ENCODE measurements around the gene GRB14. TPM values are rescaled to one million over a fixed set of nuclear protein-coding genes. Genes with fewer than 3 reads are reported as not detected.
"Not testable (repeated sequence)": the region's sequence is repeated elsewhere in the genome, so short reads cannot be mapped to it uniquely, and the experiment has no call there.

GRB14 gene
- total RNA-seq, 2 donors from 2014 or later = not detected

- no peaks in the 10 kb centered on the region for H3K36me3 Mint-ChIP-seq (ENCODE audit: insufficient read depth in 2 of 2)
Observed at GRCh38 chr2:164496421-164496820, 124.9 kb downstream of the GRB14 start.

GRCh38 chr2:164495491-164496223, 125.6 kb downstream of the GRB14 start:
- H3K4me3 Mint-ChIP-seq = no peak overlapping the region
- no peaks in the 10 kb centered on the region for H3K4me1 Mint-ChIP-seq (ENCODE audit: low read depth)

More at GRCh38 chr2:164496421-164496820, 124.9 kb downstream of the GRB14 start:
- DNase-seq = no peak
- H3K27me3 Mint-ChIP-seq (ENCODE audit: low read depth) = no peaks in the 10 kb centered on the region
- H3K4me1 Mint-ChIP-seq (ENCODE audit: low read depth) = no peaks in the 10 kb centered on the region
- H3K4me3 Mint-ChIP-seq = no peak overlapping the region
- no peak for ATAC-seq (replicated peaks in 1 of 2)
- no peak overlapping the region for H3K27ac Mint-ChIP-seq
- H3K9me3 Mint-ChIP-seq = no peaks in the 10 kb centered on the region

DNA sequence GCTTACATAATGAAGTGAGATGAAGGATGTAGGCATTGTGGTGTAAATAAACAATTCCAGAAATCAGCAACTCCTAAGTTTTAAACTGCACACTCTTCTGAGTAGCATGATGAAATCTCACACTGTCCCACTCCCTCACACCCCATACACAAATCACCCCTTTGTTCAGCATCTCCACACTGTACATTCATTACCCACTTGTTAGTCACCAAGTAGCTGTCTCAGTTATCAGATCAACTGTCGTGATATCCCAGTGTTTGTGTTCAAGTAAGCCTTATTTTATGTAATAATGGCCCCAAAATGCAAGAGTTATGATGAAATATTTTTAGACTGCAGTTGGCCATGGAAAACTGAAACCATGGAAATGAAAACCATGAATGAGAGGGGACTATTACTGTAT, 135.7 kb downstream of the GRB14 start:
- no peak for ATAC-seq (replicated peaks in 1 of 2)
- no peak overlapping the region for H3K27ac Mint-ChIP-seq
- peaks cover 0 to 2% of the 10 kb centered on the region in 2 donors for H3K9me3 Mint-ChIP-seq
- H3K4me3 Mint-ChIP-seq = no peak overlapping the region
- no peaks in the 10 kb centered on the region for H3K36me3 Mint-ChIP-seq (ENCODE audit: insufficient read depth in 2 of 2)
- DNase-seq = no peak
- no peaks in the 10 kb centered on the region for H3K27me3 Mint-ChIP-seq (ENCODE audit: low read depth)
- no peaks in the 10 kb centered on the region for H3K4me1 Mint-ChIP-seq (ENCODE audit: low read depth)

More at GRCh38 chr2:164495491-164496223, 125.6 kb downstream of the GRB14 start:
- no peak for DNase-seq
- ATAC-seq (replicated peaks in 1 of 2) = no peak
- H3K9me3 Mint-ChIP-seq = peaks cover 0 to 2% of the 10 kb centered on the region in 2 donors
- H3K27ac Mint-ChIP-seq = no peak overlapping the region
- no peaks in the 10 kb centered on the region for H3K27me3 Mint-ChIP-seq (ENCODE audit: low read depth)
- H3K36me3 Mint-ChIP-seq (ENCODE audit: insufficient read depth in 2 of 2) = no peaks in the 10 kb centered on the region

- H3K27ac Mint-ChIP-seq = no peak overlapping the region
- no peaks in the 10 kb centered on the region for H3K36me3 Mint-ChIP-seq (ENCODE audit: insufficient read depth in 2 of 2)
- DNase-seq (no peak), ATAC-seq (replicated peaks in 1 of 2) (no peak)
- H3K27me3 Mint-ChIP-seq (ENCODE audit: low read depth) = no peaks in the 10 kb centered on the region
- H3K9me3 Mint-ChIP-seq = peaks cover 0 to 2% of the 10 kb centered on the region in 2 donors
- H3K4me3 Mint-ChIP-seq = no peak overlapping the region
- no peaks in the 10 kb centered on the region for H3K4me1 Mint-ChIP-seq (ENCODE audit: low read depth)
Observed at GRCh38 chr2:164479460-164479859, 141.8 kb downstream of the GRB14 start.

GRCh38 chr2:164478205-164478604, 143.1 kb downstream of the GRB14 start:
- no peaks in the 10 kb centered on the region for H3K27me3 Mint-ChIP-seq (ENCODE audit: low read depth)
- no peak overlapping the region for H3K27ac Mint-ChIP-seq
- no peak overlapping the region for H3K4me3 Mint-ChIP-seq
- ATAC-seq (replicated peaks in 1 of 2) (no peak), DNase-seq (no peak)
- no peaks in the 10 kb centered on the region for H3K36me3 Mint-ChIP-seq (ENCODE audit: insufficient read depth in 2 of 2)
- H3K4me1 Mint-ChIP-seq (ENCODE audit: low read depth) = no peaks in the 10 kb centered on the region
- no peaks in the 10 kb centered on the region for H3K9me3 Mint-ChIP-seq

GRCh38 chr2:164474873-164475272, 146.4 kb downstream of the GRB14 start:
- ATAC-seq (replicated peaks in 1 of 2) = no peak
- no peak for DNase-seq
- Mint-ChIP-seq H3K4me1 (ENCODE audit: low read depth) (no peaks in the 10 kb centered on the region), H3K27me3 (ENCODE audit: low read depth) (no peaks in the 10 kb centered on the region), H3K4me3 (no peak overlapping the region), H3K27ac (no peak overlapping the region), H3K36me3 (ENCODE audit: insufficient read depth in 2 of 2) (no peaks in the 10 kb centered on the region), H3K9me3 (no peaks in the 10 kb centered on the region)

DNA sequence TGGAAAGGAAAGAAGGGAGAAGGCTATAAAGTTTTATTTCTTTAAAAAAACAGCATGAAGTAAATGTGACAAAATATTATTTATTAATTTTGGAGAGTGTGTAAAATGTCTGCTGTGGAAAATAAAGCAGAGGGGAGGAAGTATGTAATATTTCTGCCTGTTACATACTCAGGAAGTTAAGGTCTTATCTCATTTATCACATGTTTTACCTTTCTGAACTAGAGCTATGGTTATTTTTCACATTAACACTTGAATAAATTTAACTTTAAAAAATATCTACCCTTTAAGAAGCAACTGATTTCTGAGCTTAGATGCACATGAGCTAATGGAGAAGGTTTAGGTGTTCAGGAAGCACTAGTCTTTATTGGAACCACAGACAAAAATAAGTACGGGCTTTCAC, 148.3 kb downstream of the GRB14 start:
- DNase-seq = no peak
- no peaks in the 10 kb centered on the region for H3K27me3 Mint-ChIP-seq (ENCODE audit: low read depth)

DNA sequence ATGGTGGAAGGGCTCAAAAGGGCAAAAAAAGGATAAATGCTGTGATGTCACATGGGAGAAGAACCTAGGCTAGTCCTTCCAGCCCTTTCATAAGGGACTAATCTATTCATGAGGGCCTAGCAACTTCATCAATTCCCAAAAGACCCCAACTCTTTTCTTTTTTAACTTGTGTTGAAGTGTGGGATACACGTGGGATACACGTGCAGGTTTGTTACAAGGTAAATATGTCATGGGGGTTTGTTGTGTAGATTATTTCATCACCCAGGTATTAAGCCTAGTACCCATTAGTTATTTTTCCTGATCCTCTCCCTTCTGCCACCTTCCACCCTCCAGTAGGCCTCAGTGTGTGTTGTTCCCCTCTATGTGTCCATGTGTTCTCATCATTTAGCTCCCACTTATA, 156.2 kb downstream of the GRB14 start:
- not testable (repeated sequence) for H3K36me3 Mint-ChIP-seq (ENCODE audit: insufficient read depth in 2 of 2); H3K27me3 Mint-ChIP-seq (ENCODE audit: low read depth); H3K4me1 Mint-ChIP-seq (ENCODE audit: low read depth); H3K4me3 Mint-ChIP-seq; H3K27ac Mint-ChIP-seq; DNase-seq; H3K9me3 Mint-ChIP-seq; ATAC-seq (replicated peaks in 1 of 2)

More for the DNA sequence above, 148.3 kb downstream of the GRB14 start:
- H3K9me3 Mint-ChIP-seq = no peaks in the 10 kb centered on the region
- H3K4me1 Mint-ChIP-seq (ENCODE audit: low read depth) = no peaks in the 10 kb centered on the region
- no peaks in the 10 kb centered on the region for H3K36me3 Mint-ChIP-seq (ENCODE audit: insufficient read depth in 2 of 2)
- no peak for ATAC-seq (replicated peaks in 1 of 2)
- no peak overlapping the region for H3K27ac Mint-ChIP-seq
- no peak overlapping the region for H3K4me3 Mint-ChIP-seq

GRCh38 chr2:164464376-164464775, 156.9 kb downstream of the GRB14 start:
- peaks cover 3 to 4% of the 10 kb centered on the region in 2 donors for H3K9me3 Mint-ChIP-seq
- H3K4me1 Mint-ChIP-seq (ENCODE audit: low read depth) = no peaks in the 10 kb centered on the region
- H3K36me3 Mint-ChIP-seq (ENCODE audit: insufficient read depth in 2 of 2) = no peaks in the 10 kb centered on the region
- no peaks in the 10 kb centered on the region for H3K27me3 Mint-ChIP-seq (ENCODE audit: low read depth)
- DNase-seq (no peak), ATAC-seq (replicated peaks in 1 of 2) (no peak)
- H3K4me3 Mint-ChIP-seq = no peak overlapping the region
- no peak overlapping the region for H3K27ac Mint-ChIP-seq

- no peaks in the 10 kb centered on the region for H3K4me1 Mint-ChIP-seq (ENCODE audit: low read depth)
- no peak overlapping the region for H3K27ac Mint-ChIP-seq
- no peaks in the 10 kb centered on the region for H3K36me3 Mint-ChIP-seq (ENCODE audit: insufficient read depth in 2 of 2)
- no peaks in the 10 kb centered on the region for H3K27me3 Mint-ChIP-seq (ENCODE audit: low read depth)
- no peak overlapping the region for H3K4me3 Mint-ChIP-seq
- peaks cover 2 to 3% of the 10 kb centered on the region in 2 donors for H3K9me3 Mint-ChIP-seq
- no peak for ATAC-seq (replicated peaks in 1 of 2)
- no peak for DNase-seq
Observed at GRCh38 chr2:164458792-164459191, 162.5 kb downstream of the GRB14 start.

GRCh38 chr2:164457271-164457670, 164.0 kb downstream of the GRB14 start:
- Mint-ChIP-seq H3K4me1 (ENCODE audit: low read depth) (no peaks in the 10 kb centered on the region), H3K4me3 (no peak overlapping the region), H3K27ac (no peak overlapping the region)

GRCh38 chr2:164456619-164457018, 164.7 kb downstream of the GRB14 start:
- Mint-ChIP-seq H3K27ac (no peak overlapping the region), H3K4me3 (no peak overlapping the region), H3K36me3 (ENCODE audit: insufficient read depth in 2 of 2) (no peaks in the 10 kb centered on the region), H3K27me3 (ENCODE audit: low read depth) (no peaks in the 10 kb centered on the region), H3K9me3 (peaks cover 0 to 2% of the 10 kb centered on the region in 2 donors), H3K4me1 (ENCODE audit: low read depth) (no peaks in the 10 kb centered on the region)
- no peak for DNase-seq
- no peak for ATAC-seq (replicated peaks in 1 of 2)

More at GRCh38 chr2:164457271-164457670, 164.0 kb downstream of the GRB14 start:
- ATAC-seq (replicated peaks in 1 of 2) (no peak), DNase-seq (no peak)
- H3K27me3 Mint-ChIP-seq (ENCODE audit: low read depth) = no peaks in the 10 kb centered on the region
- peaks cover 2% of the 10 kb centered on the region in 2 donors for H3K9me3 Mint-ChIP-seq
- no peaks in the 10 kb centered on the region for H3K36me3 Mint-ChIP-seq (ENCODE audit: insufficient read depth in 2 of 2)

GRCh38 chr2:164453656-164454305, 167.5 kb downstream of the GRB14 start:
- H3K27me3 Mint-ChIP-seq (ENCODE audit: low read depth) = no peaks in the 10 kb centered on the region
- ATAC-seq (replicated peaks in 1 of 2) (no peak), DNase-seq (no peak)
- no peak overlapping the region for H3K27ac Mint-ChIP-seq
- peaks cover 0 to 2% of the 10 kb centered on the region in 2 donors for H3K9me3 Mint-ChIP-seq
- H3K4me3 Mint-ChIP-seq = no peak overlapping the region
- no peaks in the 10 kb centered on the region for H3K4me1 Mint-ChIP-seq (ENCODE audit: low read depth)
- H3K36me3 Mint-ChIP-seq (ENCODE audit: insufficient read depth in 2 of 2) = no peaks in the 10 kb centered on the region
